Neural cell (in vitro differentiated cells): Measurements from ENCODE around the gene NUP58. TPM values are rescaled to one million over a fixed set of nuclear protein-coding genes. Genes with fewer than 3 reads are reported as not detected.

Source experiments
- H2AFZ ChIP-seq: fragments of 200-600, 300-800 bp; sonication (generic), shearing (Covaris generic); 2 replicates; pipeline ENCODE4 v1.6.0; 2014; ENCODE audit warnings: low read depth, mild to moderate bottlenecking, antibody characterized with exemption, low read length, moderate library complexity
- H3F3A ChIP-seq: fragments of 200-600 bp; shearing (Covaris generic); 2 replicates; pipeline ENCODE4 v1.6.1; 2016; ENCODE audit warnings: mild to moderate bottlenecking, moderate library complexity, mixed read lengths, antibody characterized with exemption, low read length; ENCODE audit not compliant: insufficient read depth, poor library complexity, severe bottlenecking
- H3K27ac ChIP-seq: fragments of 200-600, 300-800 bp; sonication (generic), shearing (Covaris generic); 2 replicates; pipeline ENCODE4 v1.5.1; 2014; ENCODE audit warnings: mild to moderate bottlenecking, low read length, moderate library complexity
- H3K27me3 ChIP-seq: fragments of 300-800, 200-600 bp; sonication (generic), shearing (Covaris generic); 2 replicates; pipeline ENCODE4 v1.6.0; 2014; ENCODE audit warnings: mild to moderate bottlenecking, low read depth, low read length, moderate library complexity; ENCODE audit not compliant: insufficient read depth
- H3K36me3 ChIP-seq: fragments of 300-800, 200-600 bp; sonication (generic), shearing (Covaris generic); 2 replicates; pipeline ENCODE4 v1.5.1; 2014; ENCODE audit warnings: mild to moderate bottlenecking, antibody characterized with exemption, low read length, moderate library complexity; ENCODE audit not compliant: insufficient read depth
- H3K4me2 ChIP-seq: fragments of 300-800, 200-600 bp; sonication (generic), shearing (Covaris generic); 2 replicates; pipeline ENCODE4 v1.6.0; 2014; ENCODE audit warnings: mild to moderate bottlenecking, low read length
- H3K4me3 ChIP-seq: fragments of 300-800, 200-600 bp; sonication (generic), shearing (Covaris generic); 2 replicates; pipeline ENCODE4 v1.5.1; 2014; ENCODE audit warnings: mild to moderate bottlenecking, low read length, moderate library complexity
- H3K79me2 ChIP-seq: fragments of 200-600 bp; shearing (Covaris generic); replicated peaks from 2 replicates; pipeline ENCODE4 v1.6.0; 2014; ENCODE audit warnings: mild to moderate bottlenecking, low read length, moderate library complexity; ENCODE audit not compliant: insufficient read depth
- H3K9ac ChIP-seq: fragments of 300-800, 200-600 bp; sonication (generic), shearing (Covaris generic); 2 replicates; pipeline ENCODE4 v1.6.1; 2016; ENCODE audit warnings: mild to moderate bottlenecking, low read length, mixed read lengths
- H3K9me2 ChIP-seq: fragments of 200-600 bp; shearing (Covaris generic); 2 replicates; pipeline ENCODE4 v1.6.1; 2016; ENCODE audit warnings: mild to moderate bottlenecking, low read length, mixed read lengths; ENCODE audit not compliant: insufficient read depth
- H3K9me3 ChIP-seq: fragments of 200-600, 300-800 bp; sonication (generic), shearing (Covaris generic); 2 replicates; pipeline ENCODE4 v1.6.1; 2016; ENCODE audit warnings: mild to moderate bottlenecking, mixed run types, low read length, moderate library complexity, mixed read lengths
- H4K20me1 ChIP-seq: fragments of 200-600 bp; shearing (Covaris generic); 2 replicates; pipeline ENCODE4 v1.6.1; 2016; ENCODE audit warnings: mild to moderate bottlenecking, mixed run types; ENCODE audit not compliant: insufficient read depth
- EP300 ChIP-seq: fragments of 450-650 bp; conservative IDR thresholded peaks from 2 replicates; pipeline ENCODE4 v1.6.1; 2014; ENCODE audit warnings: antibody characterized with exemption, mild to moderate bottlenecking, moderate library complexity; ENCODE audit not compliant: poor library complexity, severe bottlenecking
- EZH2 ChIP-seq: fragments of 200-600, 300-800 bp; shearing (Covaris generic), sonication (generic); IDR thresholded peaks from 2 replicates; pipeline ENCODE4 v1.6.1; 2014; ENCODE audit warnings: antibody characterized with exemption, low read length, borderline replicate concordance, mild to moderate bottlenecking; ENCODE audit not compliant: insufficient read depth, poor library complexity, severe bottlenecking
- MXI1 ChIP-seq: fragments of 450-650 bp; conservative IDR thresholded peaks from 2 replicates; pipeline ENCODE4 v1.6.1; 2014; ENCODE audit warnings: antibody characterized with exemption, mild to moderate bottlenecking; ENCODE audit not compliant: poor library complexity, severe bottlenecking
- POLR2AphosphoS5 ChIP-seq: IDR thresholded peaks from 2 replicates; pipeline ENCODE4 v1.6.1; 2012
- RAD21 ChIP-seq: fragments of 450-650 bp; conservative IDR thresholded peaks from 2 replicates; pipeline ENCODE4 v1.6.1; 2014; ENCODE audit warnings: antibody characterized with exemption, mild to moderate bottlenecking, moderate library complexity
- SMC3 ChIP-seq: fragments of 450-650 bp; conservative IDR thresholded peaks from 2 replicates; pipeline ENCODE4 v1.6.1; 2014; ENCODE audit warnings: antibody characterized with exemption, mild to moderate bottlenecking, moderate library complexity; ENCODE audit not compliant: poor library complexity
- TAF1 ChIP-seq: IDR thresholded peaks from 2 replicates; pipeline ENCODE4 v1.6.1; 2012; ENCODE audit warnings: low read depth
- polyA plus RNA-seq: library from polyadenylated mRNA; depleted of rRNA; stranded (reverse); fragments of >200 nt; gene quantifications from 2 replicates; pipeline ENCODE4 v1.2.3, GENCODE V29; 2014
- TF ChIP-seq, protein P1 (sequence below): IDR thresholded peaks from 2 replicates; pipeline ENCODE4 v1.6.1; 2012; ENCODE audit warnings: borderline replicate concordance
- TF ChIP-seq, protein P2 (sequence below): fragments of 450-650 bp; IDR thresholded peaks from 2 replicates; pipeline ENCODE4 v1.5.1; 2014; ENCODE audit warnings: antibody characterized with exemption, mild to moderate bottlenecking, moderate library complexity; ENCODE audit not compliant: poor library complexity, severe bottlenecking

Gene NUP58
- polyA plus RNA-seq, 1 donor from 2014 or later, result 150 TPM

DNA sequence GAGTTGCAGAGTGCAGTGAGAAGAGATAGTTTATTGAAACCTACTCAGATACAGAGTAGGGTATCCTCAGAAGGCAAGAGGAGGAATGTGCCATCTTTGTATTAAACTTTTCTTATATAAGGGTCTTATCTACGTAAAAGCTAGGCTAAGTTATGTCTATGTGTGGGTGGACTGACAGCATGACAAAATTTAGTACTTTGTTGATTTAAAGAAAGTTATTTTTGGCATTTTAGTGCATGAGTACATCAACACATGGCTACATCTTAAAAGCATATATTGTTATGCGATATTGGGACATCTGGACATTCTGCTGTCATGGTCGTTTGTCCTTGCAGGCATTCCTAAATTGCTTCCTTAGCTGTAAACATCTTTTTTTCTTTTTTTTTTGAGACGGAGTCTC lies 51.4 kb downstream of the NUP58 start:
- no peak overlapping the region for H3K9ac ChIP-seq
- no peaks in the 10 kb centered on the region for H4K20me1 ChIP-seq
- no peaks in the 10 kb centered on the region for H3F3A ChIP-seq
- no peak overlapping the region for H3K27ac ChIP-seq
- TF ChIP-seq, protein P1, sequence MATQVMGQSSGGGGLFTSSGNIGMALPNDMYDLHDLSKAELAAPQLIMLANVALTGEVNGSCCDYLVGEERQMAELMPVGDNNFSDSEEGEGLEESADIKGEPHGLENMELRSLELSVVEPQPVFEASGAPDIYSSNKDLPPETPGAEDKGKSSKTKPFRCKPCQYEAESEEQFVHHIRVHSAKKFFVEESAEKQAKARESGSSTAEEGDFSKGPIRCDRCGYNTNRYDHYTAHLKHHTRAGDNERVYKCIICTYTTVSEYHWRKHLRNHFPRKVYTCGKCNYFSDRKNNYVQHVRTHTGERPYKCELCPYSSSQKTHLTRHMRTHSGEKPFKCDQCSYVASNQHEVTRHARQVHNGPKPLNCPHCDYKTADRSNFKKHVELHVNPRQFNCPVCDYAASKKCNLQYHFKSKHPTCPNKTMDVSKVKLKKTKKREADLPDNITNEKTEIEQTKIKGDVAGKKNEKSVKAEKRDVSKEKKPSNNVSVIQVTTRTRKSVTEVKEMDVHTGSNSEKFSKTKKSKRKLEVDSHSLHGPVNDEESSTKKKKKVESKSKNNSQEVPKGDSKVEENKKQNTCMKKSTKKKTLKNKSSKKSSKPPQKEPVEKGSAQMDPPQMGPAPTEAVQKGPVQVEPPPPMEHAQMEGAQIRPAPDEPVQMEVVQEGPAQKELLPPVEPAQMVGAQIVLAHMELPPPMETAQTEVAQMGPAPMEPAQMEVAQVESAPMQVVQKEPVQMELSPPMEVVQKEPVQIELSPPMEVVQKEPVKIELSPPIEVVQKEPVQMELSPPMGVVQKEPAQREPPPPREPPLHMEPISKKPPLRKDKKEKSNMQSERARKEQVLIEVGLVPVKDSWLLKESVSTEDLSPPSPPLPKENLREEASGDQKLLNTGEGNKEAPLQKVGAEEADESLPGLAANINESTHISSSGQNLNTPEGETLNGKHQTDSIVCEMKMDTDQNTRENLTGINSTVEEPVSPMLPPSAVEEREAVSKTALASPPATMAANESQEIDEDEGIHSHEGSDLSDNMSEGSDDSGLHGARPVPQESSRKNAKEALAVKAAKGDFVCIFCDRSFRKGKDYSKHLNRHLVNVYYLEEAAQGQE, result no peak
- TF ChIP-seq EZH2 (no peak), EP300 (no peak)
- no peaks in the 10 kb centered on the region for H3K79me2 ChIP-seq
- H3K9me2 ChIP-seq, result no peaks in the 10 kb centered on the region
- H2AFZ ChIP-seq, result no peak overlapping the region
- no peak overlapping the region for H3K4me3 ChIP-seq
- no peak overlapping the region for H3K4me2 ChIP-seq
- H3K9me3 ChIP-seq, result no peaks in the 10 kb centered on the region
- H3K27me3 ChIP-seq, result no peaks in the 10 kb centered on the region
- H3K36me3 ChIP-seq, result no peaks in the 10 kb centered on the region

DNA sequence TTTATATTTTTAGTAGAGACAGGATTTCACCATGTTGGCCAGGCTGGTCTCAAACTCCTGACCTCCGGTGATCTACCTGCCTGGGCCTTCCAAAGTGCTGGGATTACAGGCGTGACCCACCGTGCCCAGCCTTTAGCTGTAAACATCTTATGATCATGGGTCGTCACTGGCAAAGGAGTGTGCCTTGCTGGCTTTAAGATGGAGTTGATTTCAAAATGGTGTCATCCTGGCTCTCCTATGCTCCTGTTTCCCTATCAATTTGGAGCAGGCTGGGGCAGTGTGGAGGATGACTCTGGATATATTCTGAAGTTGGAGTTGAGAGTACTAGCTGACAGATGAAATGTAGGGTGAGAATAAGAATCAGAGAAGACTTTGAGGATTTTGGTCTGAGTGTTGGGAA lies 51.9 kb downstream of the NUP58 start:
- Histone ChIP-seq H3K4me3 (no peak overlapping the region), H4K20me1 (no peaks in the 10 kb centered on the region), H3K36me3 (no peaks in the 10 kb centered on the region), H3K9me3 (no peaks in the 10 kb centered on the region), H3K4me2 (no peak overlapping the region), H2AFZ (no peak overlapping the region), H3K9me2 (no peaks in the 10 kb centered on the region), H3K9ac (no peak overlapping the region), H3K27ac (no peak overlapping the region), H3K79me2 (no peaks in the 10 kb centered on the region), H3F3A (no peaks in the 10 kb centered on the region), H3K27me3 (no peaks in the 10 kb centered on the region)
- TF ChIP-seq SMC3 (no peak), RAD21 (no peak), EP300 (no peak), EZH2 (no peak), TAF1 (no peak), POLR2AphosphoS5 (no peak), MXI1 (no peak)
- TF ChIP-seq, protein P2, sequence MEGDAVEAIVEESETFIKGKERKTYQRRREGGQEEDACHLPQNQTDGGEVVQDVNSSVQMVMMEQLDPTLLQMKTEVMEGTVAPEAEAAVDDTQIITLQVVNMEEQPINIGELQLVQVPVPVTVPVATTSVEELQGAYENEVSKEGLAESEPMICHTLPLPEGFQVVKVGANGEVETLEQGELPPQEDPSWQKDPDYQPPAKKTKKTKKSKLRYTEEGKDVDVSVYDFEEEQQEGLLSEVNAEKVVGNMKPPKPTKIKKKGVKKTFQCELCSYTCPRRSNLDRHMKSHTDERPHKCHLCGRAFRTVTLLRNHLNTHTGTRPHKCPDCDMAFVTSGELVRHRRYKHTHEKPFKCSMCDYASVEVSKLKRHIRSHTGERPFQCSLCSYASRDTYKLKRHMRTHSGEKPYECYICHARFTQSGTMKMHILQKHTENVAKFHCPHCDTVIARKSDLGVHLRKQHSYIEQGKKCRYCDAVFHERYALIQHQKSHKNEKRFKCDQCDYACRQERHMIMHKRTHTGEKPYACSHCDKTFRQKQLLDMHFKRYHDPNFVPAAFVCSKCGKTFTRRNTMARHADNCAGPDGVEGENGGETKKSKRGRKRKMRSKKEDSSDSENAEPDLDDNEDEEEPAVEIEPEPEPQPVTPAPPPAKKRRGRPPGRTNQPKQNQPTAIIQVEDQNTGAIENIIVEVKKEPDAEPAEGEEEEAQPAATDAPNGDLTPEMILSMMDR, result no peak
- TF ChIP-seq, protein P1, result no peak
